ENCODE data around the gene MYL4. TPM values are rescaled to one million over a fixed set of nuclear protein-coding genes. Genes with fewer than 3 reads are reported as not detected.

MYL4 gene
- total and polyA plus RNA-seq, 10 of the 15 experiments (the other 5 are each of a cell fraction or from before 2014, with no cell fraction given), result 0.23 to 1.6 (median 0.58) TPM; not detected in 3

GRCh38 chr17:47229535-47230443 lies 20.6 kb downstream of the MYL4 start (continued):
- TF ChIP-seq, protein P1, sequence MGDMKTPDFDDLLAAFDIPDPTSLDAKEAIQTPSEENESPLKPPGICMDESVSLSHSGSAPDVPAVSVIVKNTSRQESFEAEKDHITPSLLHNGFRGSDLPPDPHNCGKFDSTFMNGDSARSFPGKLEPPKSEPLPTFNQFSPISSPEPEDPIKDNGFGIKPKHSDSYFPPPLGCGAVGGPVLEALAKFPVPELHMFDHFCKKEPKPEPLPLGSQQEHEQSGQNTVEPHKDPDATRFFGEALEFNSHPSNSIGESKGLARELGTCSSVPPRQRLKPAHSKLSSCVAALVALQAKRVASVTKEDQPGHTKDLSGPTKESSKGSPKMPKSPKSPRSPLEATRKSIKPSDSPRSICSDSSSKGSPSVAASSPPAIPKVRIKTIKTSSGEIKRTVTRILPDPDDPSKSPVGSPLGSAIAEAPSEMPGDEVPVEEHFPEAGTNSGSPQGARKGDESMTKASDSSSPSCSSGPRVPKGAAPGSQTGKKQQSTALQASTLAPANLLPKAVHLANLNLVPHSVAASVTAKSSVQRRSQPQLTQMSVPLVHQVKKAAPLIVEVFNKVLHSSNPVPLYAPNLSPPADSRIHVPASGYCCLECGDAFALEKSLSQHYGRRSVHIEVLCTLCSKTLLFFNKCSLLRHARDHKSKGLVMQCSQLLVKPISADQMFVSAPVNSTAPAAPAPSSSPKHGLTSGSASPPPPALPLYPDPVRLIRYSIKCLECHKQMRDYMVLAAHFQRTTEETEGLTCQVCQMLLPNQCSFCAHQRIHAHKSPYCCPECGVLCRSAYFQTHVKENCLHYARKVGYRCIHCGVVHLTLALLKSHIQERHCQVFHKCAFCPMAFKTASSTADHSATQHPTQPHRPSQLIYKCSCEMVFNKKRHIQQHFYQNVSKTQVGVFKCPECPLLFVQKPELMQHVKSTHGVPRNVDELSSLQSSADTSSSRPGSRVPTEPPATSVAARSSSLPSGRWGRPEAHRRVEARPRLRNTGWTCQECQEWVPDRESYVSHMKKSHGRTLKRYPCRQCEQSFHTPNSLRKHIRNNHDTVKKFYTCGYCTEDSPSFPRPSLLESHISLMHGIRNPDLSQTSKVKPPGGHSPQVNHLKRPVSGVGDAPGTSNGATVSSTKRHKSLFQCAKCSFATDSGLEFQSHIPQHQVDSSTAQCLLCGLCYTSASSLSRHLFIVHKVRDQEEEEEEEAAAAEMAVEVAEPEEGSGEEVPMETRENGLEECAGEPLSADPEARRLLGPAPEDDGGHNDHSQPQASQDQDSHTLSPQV (IDR thresholded peaks at IDR 0.05), result peak; percentile 66; the same call in 1 of the 2 replicates
- peak; percentile 61; the same call in 1 of the 2 replicates for TF ChIP-seq MXI1 (IDR thresholded peaks at IDR 0.05; ENCODE audit: low read depth, low read length)
- TF ChIP-seq ATF7 (IDR thresholded peaks at IDR 0.05; ENCODE audit: low read depth), result no peak
- TF ChIP-seq ZNF217 (IDR thresholded peaks at IDR 0.05), result no peak
- 0 out of 2 replicates have a peak, but pooled peaks have one; percentile 18 for TF ChIP-seq ESRRA (IDR thresholded peaks at IDR 0.05; ENCODE audit: low read length)
- TF ChIP-seq PAX5 (IDR thresholded peaks at IDR 0.05; ENCODE audit: borderline replicate concordance, low read depth, low read length), result peak; percentile 54; the same call in 1 of the 2 replicates
- no peak for TF ChIP-seq HSF1 (IDR thresholded peaks at IDR 0.05; ENCODE audit: low read depth, low read length)
- no peak for TF ChIP-seq SKIL (IDR thresholded peaks at IDR 0.05; ENCODE audit: low read depth, poor library complexity, severe bottlenecking)
- TF ChIP-seq EED (IDR thresholded peaks at IDR 0.05; ENCODE audit: low read depth), result peak; percentile 81
- no peak for TF ChIP-seq STAT3 (IDR thresholded peaks at IDR 0.05; ENCODE audit: low read depth, low read length)
- TF ChIP-seq BHLHE40 (IDR thresholded peaks at IDR 0.05; ENCODE audit: borderline replicate concordance in 1 of 2, low read depth in 2 of 2, low read length in 1 of 2), result peak; percentile 85 to 86
- TF ChIP-seq, protein P2, sequence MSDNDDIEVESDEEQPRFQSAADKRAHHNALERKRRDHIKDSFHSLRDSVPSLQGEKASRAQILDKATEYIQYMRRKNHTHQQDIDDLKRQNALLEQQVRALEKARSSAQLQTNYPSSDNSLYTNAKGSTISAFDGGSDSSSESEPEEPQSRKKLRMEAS (IDR thresholded peaks at IDR 0.05; ENCODE audit: low read depth, low read length), result no peak
- no peak for TF ChIP-seq ETV6 (conservative IDR thresholded peaks at IDR 0.05 in 1 of 2, IDR thresholded peaks at IDR 0.05 in 1 of 2; ENCODE audit: borderline replicate concordance in 1 of 2, low read depth in 1 of 2)
- no peak for TF ChIP-seq CBX3 (IDR thresholded peaks at IDR 0.05; ENCODE audit: borderline replicate concordance, low read depth)
- TF ChIP-seq ZBED1 (IDR thresholded peaks at IDR 0.05; ENCODE audit: borderline replicate concordance), result 0 out of 2 replicates have a peak, but pooled peaks have one; percentile 31
- no peak for TF ChIP-seq NR2C2 (IDR thresholded peaks at IDR 0.05; ENCODE audit: borderline replicate concordance, control insufficient read depth, insufficient read length, low read depth)
- TF ChIP-seq ZNF207 (IDR thresholded peaks at IDR 0.05; ENCODE audit: borderline replicate concordance), result no peak
- TF ChIP-seq NR2F1 (conservative IDR thresholded peaks at IDR 0.05), result no peak; the same call in 1 of the 2 replicates
- TF ChIP-seq RAD51 (IDR thresholded peaks at IDR 0.05), result no peak
- TF ChIP-seq HDAC2 (IDR thresholded peaks at IDR 0.05), result no peak
- TF ChIP-seq FOS (IDR thresholded peaks at IDR 0.05; ENCODE audit: borderline replicate concordance, extremely low read depth, insufficient read length), result no peak

Data from GM12878 (cell line).